HG03103 (cell line): ENCODE results near the gene KSR2.

Source experiments
- ATAC-seq: cut with Tn5 transposase; IDR thresholded peaks from one replicate; pipeline ENCODE4 v1.9.1; 2021; ENCODE audit warnings: low read depth; ENCODE audit not compliant: unreplicated experiment

The KSR2 gene

GRCh38 chr12:117590999-117591398 is 377.8 kb downstream of the KSR2 start:
- no peak for ATAC-seq

- no peak for ATAC-seq
Observed at GRCh38 chr12:117590386-117590785, 378.4 kb downstream of the KSR2 start.

- ATAC-seq = no peak
Observed at GRCh38 chr12:117589021-117589420, 379.8 kb downstream of the KSR2 start.

- no peak for ATAC-seq
Observed at GRCh38 chr12:117587631-117588287, 381.0 kb downstream of the KSR2 start.

GRCh38 chr12:117583677-117584225 is 385.0 kb downstream of the KSR2 start:
- no peak for ATAC-seq

GRCh38 chr12:117583092-117583491 is 385.7 kb downstream of the KSR2 start:
- no peak for ATAC-seq

- ATAC-seq = no peak
Observed at GRCh38 chr12:117582135-117582784, 386.5 kb downstream of the KSR2 start.

GRCh38 chr12:117580718-117581062 is 388.1 kb downstream of the KSR2 start:
- ATAC-seq = no peak

GRCh38 chr12:117580015-117580717 is 388.6 kb downstream of the KSR2 start:
- ATAC-seq = no peak

GRCh38 chr12:117577122-117577657 is 391.6 kb downstream of the KSR2 start:
- no peak for ATAC-seq

GRCh38 chr12:117576053-117576452 is 392.7 kb downstream of the KSR2 start:
- no peak for ATAC-seq

GRCh38 chr12:117574655-117575054 is 394.1 kb downstream of the KSR2 start:
- no peak for ATAC-seq

- no peak for ATAC-seq
Observed at GRCh38 chr12:117572755-117573154, 396.0 kb downstream of the KSR2 start.

- ATAC-seq = no peak
Observed at GRCh38 chr12:117571321-117571720, 397.5 kb downstream of the KSR2 start.

- no peak for ATAC-seq
Observed at GRCh38 chr12:117570608-117571007, 398.2 kb downstream of the KSR2 start.

GRCh38 chr12:117567644-117568216 is 401.1 kb downstream of the KSR2 start:
- no peak for ATAC-seq

- no peak for ATAC-seq
Observed at GRCh38 chr12:117564881-117565280, 403.9 kb downstream of the KSR2 start.

GRCh38 chr12:117563706-117564105 is 405.1 kb downstream of the KSR2 start:
- ATAC-seq = no peak

GRCh38 chr12:117563007-117563406 is 405.8 kb downstream of the KSR2 start:
- no peak for ATAC-seq

GRCh38 chr12:117561990-117562389 is 406.8 kb downstream of the KSR2 start:
- no peak for ATAC-seq

GRCh38 chr12:117559978-117560377 is 408.8 kb downstream of the KSR2 start:
- ATAC-seq = no peak
